ENCODE results near the gene ERGIC2.

- no peak for TF ChIP-seq CTCF (IDR thresholded peaks at IDR 0.05 in 4 of 5, conservative IDR thresholded peaks at IDR 0.05 in 1 of 5)
- no peak for TF ChIP-seq POLR2A (IDR thresholded peaks at IDR 0.05)
These were observed 44.8 kb upstream of the ERGIC2 start for GRCh38 chr12:29425722-29426121.

Data from gastrocnemius medialis (tissue), 4 donors.